GM19455 (cell line): ENCODE measurements around the gene SUGCT.
A peak's percentile ranks its signal among the peaks of the same experiment; 100 is the strongest.
"Not testable (repeated sequence)": the region's sequence is repeated elsewhere in the genome, so short reads cannot be mapped to it uniquely, and the experiment has no call there.

ENCODE experiments used
- ATAC-seq: cut with Tn5 transposase; IDR thresholded peaks from one replicate; pipeline ENCODE4 v1.9.1; 2021; ENCODE audit not compliant: unreplicated experiment

The SUGCT gene

DNA sequence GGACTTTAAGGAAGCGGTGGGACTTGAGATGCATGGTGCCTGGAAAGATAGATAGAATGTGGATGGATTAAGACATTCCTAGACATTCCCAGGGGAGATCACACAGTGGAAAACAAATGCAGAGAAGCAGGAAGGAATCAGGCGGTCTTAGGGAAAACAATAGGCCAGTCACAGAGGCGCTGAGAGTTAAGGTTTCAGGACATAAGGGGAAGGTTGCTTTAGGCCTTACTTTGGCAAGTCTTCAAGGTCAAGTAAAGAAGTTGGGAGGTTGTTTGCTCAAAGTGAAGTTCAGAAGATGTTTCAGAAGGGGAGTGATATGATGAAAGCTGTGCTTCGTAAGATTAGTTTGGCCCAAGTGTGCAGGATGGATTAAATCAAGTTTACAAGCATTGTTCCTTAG is 109.4 kb downstream of the SUGCT start:
- no peak for ATAC-seq

DNA sequence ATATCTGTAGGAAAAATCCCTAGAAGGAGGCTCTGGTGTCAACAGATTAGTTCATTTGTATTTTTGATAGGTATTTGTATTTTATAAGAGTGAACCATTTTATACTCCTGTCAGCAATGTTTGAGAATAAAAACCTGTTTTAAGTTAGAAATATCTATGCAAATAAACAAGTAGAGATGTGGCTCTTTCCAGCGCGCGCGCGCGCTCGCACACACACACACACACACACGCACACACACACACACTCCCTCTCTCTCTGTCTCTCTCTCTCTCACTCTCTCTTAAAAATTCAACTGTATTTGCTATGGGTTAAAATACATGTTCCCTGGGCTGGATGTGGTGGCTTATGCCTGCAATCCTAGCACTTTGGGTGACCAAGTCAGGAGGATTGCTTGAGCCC is 113.9 kb downstream of the SUGCT start:
- no peak for ATAC-seq

DNA sequence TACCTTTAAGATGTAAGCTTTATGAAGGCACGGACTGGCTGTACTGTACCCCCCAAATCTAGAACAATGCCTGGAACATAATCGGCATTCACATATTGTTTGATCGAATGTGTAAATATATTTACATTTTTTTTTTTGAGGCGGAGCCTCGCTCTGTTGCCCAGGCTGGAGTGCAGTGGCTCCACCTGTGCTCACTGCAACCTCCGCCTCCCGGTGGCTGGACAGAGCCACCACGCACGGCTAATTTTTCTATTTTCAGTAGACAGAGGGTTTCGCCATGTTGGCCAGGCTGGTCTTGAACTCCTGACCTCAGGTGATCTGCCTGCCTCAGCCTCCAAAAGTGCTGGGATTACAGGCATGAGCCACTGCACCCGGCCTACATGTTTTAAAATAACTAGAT is 118.6 kb downstream of the SUGCT start:
- not testable (repeated sequence) for ATAC-seq

DNA sequence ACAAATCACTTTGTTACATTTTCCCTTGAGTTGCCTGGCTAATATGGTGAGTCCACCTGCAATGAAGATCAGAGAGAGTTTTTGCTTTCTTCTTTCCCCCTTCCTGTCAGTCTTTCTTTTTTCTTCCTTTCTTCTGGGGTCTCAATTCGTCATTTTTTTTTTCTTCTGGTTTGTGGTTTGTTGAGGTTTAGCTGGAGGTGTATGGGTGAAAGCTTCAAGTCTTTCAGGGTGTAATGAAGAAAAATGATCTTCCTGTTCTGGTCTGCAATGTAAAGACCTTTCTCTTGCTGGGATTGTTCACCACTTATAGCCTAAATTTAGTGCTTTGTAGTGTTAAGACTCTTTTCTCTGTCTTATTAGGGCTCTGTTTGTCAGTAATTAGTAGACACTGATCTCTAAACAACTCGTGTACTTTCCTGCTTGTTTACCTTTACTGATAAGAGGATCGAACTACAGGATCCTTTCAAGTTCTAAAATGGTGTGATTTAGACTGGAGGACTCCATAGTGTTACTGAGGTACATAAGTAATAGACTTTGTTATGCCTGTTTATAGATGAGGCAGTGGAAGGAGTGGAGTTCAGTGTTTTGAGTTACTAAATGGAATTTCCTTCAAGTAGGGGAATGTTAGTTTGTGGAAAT is 129.1 kb downstream of the SUGCT start:
- ATAC-seq, result no peak

DNA sequence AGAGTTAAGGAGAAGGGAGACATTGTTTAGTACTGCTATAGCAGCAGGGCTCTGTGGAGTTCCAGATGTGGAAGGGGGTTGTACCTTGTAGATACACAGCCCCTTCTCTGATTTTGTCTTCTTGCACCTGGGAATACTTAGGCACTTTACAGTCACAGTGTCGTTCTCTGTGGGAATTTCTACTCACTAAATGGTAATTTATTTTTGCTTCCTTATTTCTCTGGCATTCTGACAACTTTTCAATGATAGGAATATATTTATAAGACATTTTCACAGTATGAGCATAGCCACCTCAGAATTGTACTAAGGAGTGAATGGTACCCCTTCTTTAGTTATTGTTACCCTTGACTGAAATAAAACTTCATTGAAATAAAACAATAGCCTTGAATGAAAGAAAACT is 132.8 kb downstream of the SUGCT start:
- no peak for ATAC-seq

DNA sequence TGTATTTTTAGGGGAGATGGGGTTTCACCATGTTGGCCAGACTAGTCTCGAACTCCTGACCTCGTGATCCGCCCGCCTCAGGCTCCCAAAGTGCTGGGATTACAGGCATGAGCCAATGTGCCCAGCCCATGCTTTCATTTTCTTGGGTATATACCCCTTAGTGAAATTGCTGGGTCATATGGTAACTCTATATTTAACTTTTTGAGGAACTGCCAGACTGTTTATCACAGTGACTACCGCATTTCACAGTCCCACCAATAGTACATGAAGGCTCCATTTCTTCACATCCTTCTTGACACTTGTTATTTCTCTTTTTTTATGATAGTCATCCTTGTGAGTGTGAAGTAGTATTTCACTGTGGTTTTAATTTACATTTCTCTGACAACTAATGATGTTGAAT is 134.0 kb downstream of the SUGCT start:
- not testable (repeated sequence) for ATAC-seq

DNA sequence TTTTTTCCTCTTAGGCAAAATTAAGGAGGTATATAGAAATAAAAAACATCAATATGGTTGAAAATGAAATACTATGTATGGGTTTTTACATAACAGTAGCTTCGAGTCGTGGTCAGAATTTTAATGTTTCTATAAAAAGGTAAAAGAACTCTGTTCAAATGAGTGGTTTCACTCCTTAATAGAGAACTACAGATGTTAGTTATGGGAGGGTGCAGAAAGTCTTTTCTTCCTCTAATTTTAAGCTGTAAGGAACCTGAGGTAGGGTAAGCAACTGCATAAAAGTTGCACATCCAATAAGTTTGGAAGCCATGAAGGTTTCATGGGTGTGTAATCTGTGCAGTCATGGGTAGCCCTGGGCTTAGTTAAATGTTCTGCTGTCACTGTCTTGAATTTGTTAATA is 141.3 kb downstream of the SUGCT start:
- ATAC-seq, result no peak

DNA sequence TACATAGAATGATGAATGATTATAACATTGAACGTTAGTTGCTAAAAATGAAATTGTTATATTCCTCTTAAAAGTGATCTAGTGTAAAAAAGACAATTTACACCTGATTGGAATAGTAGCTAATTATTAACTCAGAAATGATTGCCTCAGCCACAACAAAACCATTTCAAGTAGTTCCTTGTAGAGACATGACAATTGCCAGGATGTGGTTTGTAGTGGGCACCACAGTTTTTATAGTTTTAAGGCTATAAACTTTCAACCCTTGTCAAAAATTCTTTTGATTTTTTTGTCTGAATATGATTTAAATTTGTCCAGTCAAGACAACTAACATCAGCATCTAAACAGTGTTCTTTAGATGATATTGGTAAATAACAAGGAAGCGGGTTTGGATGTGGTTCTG is 145.2 kb downstream of the SUGCT start:
- no peak for ATAC-seq

DNA sequence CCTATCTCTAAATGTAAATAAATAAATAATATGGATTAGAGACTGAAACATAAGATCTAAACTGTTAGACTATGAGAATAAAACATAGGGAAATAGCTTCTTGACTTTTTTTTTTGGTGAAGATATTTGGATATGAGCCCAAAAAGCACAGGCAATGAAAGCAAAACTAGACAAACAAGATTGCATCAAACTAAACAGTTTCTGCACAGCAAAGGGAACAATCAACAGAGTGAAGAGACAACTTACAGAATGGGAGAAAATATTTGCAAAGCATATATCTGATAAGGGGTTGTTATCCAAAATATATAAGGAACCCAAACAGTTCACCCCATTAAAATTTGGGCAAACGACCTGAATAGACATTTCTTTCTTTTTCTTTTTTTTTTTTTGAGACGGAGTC is 148.1 kb downstream of the SUGCT start:
- ATAC-seq, result no peak

DNA sequence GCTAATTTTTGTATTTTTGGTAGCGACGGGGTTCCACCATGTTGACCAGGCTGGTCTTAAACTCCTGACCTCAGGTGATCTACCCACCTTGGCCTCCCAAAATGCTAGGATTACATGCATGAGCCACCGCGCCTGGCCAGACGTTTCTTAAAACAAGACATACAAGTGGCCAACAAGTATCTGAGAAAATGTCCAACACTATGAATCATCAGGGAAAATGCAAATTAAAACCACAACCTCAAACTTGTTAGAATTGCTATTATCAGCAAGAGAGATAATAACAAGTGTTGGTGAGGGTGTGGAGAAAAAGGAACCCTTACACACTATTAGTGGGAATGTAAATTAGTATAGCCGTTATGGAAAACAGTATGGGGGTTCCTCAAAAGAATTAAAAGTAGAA is 148.6 kb downstream of the SUGCT start:
- ATAC-seq, result no peak

DNA sequence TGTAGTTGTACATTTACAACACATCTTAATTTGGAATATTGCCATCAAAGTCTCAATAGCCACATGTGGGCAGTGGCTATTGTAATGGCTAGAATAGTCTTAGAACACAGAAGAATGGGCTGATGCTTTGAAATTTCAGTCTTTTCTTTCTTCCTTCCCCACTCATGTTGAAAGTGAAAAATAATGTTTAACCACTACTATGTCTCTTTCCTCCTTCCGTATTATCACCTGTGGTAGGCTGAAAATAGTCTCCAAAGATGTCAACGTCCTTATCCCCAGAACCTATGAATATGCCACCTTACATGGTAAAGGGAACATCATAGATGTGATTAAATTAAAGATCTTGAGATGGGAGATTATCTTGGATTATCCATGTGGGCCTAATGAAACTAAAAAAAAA is 154.0 kb downstream of the SUGCT start:
- ATAC-seq, result no peak

DNA sequence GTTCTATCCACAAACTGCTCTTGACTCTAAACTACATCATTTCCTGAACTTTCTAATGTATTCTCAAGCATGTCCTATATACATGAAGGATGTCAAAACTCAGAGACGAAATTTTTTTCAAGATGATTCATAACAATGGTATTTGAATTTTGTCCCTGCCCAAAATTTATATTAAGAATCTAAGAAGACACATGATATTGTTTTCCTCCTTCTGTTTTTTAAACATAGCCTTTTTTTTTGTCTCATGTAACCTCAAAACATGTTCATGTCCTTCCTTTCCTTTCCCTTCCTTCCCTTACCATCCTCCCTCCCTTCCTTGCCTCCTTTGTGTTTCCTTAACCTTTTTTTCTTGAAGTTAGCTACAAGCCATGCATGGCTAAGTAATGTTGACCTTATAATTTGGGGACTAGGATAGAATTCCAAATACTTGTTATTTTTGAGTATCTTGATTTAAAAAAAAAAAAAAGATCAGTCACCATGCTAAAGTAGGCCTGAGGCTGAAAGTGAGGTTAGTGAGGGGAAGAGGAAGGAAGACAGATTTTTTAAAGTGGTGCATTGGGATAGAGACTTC is 163.0 kb downstream of the SUGCT start:
- ATAC-seq, result no peak

DNA sequence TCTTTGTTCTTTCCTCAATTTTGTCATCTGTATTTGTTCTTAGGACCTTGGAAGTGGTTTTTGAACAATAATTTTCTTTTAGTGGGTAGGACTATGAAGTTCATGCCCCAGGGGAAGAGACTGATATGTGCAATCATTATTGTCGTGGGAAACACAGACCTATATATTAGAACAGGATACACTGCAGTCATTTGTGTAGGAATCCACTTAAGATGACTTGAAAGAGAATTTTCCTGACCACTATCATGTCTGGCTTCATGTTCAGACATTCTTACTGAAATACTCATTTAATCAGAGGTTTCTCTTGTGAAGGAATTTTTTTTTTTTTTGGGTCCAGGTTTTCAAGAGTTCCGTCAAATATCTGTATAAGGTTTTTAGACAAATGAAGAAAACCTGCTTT is 163.6 kb downstream of the SUGCT start:
- ATAC-seq, result no peak

DNA sequence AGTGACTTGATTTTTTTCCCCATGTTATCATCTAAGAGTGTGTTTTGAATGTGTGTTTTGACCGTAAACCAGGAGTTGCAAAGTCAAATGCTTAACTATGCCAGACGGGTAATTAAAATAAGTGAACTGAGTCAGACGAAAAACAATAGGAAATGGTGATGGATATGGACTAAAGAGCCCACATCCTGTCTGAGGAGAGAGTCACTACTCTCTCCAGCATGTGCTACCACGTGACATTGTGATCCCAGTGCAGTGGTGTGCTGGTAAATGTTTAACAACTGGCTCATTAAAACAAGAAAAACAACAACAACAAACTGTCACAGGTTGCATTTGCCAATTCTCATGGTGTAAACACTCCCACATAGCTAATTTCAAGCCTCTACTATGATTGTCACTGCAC is 164.3 kb downstream of the SUGCT start:
- ATAC-seq, result no peak

DNA sequence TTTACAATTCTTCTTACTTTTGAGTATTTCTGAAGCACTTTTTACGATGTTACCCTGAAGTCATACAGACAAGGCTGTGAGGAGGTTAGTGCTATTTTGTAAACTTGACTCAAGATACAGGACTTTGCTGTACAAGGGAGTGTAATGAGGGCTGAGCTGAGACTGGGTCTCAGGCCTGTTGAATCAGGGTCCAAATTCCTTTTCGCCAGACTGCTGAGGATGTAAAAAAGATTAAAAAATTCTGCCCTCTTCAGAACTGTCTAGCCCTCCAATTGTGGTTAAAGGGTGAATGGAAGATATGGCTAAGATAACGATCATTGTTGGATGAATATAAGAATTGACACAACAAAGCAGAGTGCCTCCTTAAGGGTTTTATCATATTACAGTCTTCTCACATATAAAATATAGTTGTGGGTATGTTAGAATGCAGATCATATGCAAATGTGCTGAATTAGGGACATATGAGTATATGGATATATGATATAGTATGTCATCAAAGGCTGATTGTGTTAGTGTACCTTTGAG is 165.4 kb downstream of the SUGCT start:
- ATAC-seq, result no peak

DNA sequence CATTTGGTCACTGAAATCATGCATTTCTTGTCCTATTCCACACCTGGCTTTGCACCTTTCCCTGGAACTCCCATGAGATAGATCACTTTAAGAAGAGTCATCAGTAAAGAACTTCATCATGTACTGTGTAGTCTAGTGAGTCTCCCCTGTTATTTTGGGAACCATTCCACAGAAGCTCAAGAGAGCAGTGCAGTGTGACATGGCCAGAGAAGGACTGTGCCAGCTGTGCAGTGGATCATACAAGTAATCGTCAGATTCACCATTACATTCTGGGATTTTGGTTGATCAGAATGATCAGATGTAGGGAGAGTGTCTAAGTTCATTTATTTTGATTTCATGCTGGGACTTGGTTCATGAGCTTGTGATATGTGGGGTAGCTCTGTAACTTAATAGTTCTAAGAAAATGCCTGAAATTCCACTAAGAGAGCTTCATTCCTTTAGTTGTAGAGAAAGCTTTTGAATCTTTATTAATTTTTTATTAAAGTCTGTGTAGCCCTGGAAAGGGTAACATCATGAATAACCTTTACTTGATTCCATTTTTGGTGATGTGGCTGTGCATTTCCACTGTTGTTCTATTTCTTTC is 166.8 kb downstream of the SUGCT start:
- no peak for ATAC-seq

DNA sequence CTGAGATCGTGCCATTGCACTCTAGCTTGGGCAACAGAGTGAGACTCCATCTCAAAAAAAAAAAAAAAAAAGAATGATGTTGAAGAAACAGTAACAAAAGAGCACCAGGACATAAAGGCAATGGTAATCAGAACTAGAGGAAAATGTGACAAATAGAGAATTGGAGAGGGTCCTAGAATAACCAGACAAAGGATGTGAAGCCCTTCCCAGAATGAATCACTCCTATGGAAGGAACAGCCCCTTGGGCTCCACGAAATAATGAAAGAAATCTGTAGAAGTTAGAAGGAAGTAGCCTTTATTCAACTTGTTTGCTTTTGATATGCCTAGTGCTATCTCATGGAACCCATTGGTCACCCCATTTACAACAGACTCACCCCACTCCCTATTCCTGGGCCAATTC is 169.2 kb downstream of the SUGCT start:
- ATAC-seq, result no peak

DNA sequence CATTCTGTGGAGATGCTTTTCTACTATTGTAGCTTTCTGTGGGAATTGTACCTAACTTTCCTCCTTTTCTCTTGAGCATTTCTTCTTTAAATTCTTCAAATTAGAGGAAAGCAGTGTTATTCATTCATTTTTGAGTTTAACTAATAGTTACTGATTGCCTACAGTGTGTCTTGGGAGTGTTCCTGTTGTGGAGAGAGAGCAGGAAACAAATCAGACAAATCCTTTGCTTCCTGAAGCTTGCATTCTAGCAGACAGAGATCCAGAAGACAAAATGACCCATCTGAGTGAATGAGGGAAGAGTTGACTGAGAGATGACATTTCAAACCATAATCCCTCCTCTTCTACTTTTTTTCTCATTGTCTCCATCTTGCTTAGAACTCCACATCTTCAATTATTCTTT is 170.4 kb downstream of the SUGCT start:
- no peak for ATAC-seq

DNA sequence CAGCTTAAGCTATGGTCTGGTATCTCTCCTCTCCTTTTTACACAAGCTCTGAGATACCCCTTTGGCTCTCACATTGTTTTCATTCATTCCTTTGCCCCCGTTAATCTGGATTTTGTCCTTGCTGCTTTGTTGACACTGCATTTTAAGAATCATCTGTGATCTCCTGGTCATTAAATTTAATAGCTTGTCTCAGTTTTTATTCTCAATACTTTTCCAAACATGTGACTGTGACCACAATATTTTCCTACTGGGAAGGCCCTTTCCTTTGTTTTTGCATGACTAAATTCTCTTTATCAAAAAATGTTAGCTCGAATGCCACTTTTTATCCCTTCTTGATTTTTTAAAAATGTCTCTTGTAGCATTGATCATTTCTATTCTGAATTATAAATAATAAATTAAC is 171.2 kb downstream of the SUGCT start:
- no peak for ATAC-seq

DNA sequence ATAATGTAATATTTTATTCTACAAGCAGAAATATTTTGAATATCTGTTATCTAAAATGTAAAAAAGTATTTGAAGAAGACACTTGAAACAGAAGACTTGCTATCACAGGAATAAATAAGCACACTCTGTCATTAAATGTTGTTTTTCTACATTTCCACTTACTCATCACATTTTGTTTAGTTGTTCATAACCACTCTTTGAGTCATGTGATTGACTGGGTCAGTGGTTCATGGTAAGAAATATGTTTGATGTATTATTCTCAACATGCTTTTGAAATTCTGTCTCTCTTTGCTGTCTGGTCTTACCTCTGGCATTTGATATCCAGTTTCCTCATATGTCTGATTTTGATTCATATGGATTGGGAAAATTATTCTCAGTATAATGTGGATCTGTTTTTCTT is 171.8 kb downstream of the SUGCT start:
- no peak for ATAC-seq

DNA sequence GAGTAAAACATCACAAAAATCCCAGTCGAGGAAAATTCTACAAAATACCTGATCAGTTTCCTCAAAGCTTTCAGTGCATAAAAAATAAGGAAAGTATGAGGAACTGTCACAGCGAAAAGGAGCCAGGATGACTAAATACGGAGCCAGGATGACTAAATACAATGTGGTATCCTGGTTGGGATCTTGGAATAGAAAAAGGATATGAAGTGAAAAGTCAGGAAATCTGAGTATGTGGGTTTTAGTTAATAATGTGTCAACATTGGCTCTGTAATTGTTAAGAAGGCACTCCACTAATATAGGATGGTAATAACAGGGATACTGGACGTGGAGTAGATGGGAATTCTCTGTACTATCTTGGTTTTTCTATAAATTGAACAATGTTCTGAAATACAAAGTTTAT is 175.5 kb downstream of the SUGCT start:
- no peak for ATAC-seq

DNA sequence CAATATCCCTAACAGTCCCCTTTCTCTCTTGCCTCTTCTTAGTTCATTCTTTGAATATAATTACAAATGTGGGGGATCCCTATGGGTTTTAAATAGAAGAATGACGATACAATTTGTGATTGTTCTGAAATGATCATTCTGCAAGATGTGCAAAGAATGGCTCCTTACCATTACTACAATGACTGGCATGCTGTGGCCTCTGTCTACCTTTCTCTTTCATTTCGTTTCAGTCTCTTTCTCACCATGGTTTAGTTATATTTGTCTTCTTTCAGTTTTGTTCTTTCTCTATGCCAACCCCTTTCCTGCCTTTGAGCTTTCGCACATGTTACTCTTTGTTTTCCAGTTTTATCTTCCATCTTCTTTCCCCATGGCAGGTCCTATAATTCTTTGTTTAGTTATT is 176.5 kb downstream of the SUGCT start:
- peak; percentile 100 for ATAC-seq

DNA sequence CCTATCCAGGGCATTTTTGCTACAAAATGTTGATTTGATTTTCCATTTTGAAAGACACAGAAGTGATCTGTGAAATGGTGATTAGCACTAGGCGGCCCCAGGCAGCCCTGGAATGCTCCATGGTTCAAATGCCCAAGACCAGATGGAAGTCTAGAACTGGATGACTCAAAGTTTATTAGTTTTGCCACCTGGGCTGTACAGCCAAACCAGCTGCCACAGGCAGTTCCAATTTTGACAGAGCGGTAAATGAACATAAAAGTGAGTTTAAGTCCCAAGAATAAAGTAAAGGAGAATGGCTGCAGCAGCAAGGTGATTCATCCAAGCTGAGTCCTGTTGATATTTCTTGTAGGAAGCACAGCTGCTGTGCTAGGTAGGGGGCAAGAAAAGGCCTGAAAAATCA is 180.5 kb downstream of the SUGCT start:
- ATAC-seq, result no peak
